Naive B cell (primary cell): Measurements from ENCODE around the gene TMEM95. TPM values are rescaled to one million over a fixed set of nuclear protein-coding genes. Genes with fewer than 3 reads are reported as not detected.

Source experiments
- ATAC-seq, 2 donors: fragments of 150-1000 bp; cut with Tn5 transposase; 2 replicates each; pipeline ENCODE4 v1.10.0; 2021; ENCODE audit warnings: low read depth in 2 of 2, mild to moderate bottlenecking in 2 of 2, moderate library complexity in 2 of 2
- DNase-seq: peaks from one replicate; pipeline ENCODE4 v3.0.0; 2022
- H3K27ac Mint-ChIP-seq, 6 donors: one replicate each; pipeline ENCODE4 v1.8.0; 2020 to 2022; ENCODE audit warnings: mild to moderate bottlenecking in 6 of 6, mixed read lengths in 6 of 6, moderate library complexity in 5 of 6, inconsistent platforms in 2 of 6
- H3K27me3 Mint-ChIP-seq, 3 donors: one replicate each; pipeline ENCODE4 v1.8.0; 2021 to 2022; ENCODE audit warnings: mixed read lengths in 3 of 3, mild to moderate bottlenecking in 1 of 3
- H3K36me3 Mint-ChIP-seq, 2 donors: one replicate each; pipeline ENCODE4 v1.8.0; 2020 to 2022; ENCODE audit warnings: mixed read lengths in 2 of 2, inconsistent platforms in 1 of 2, mild to moderate bottlenecking in 1 of 2
- H3K4me1 Mint-ChIP-seq, 3 donors: one replicate each; pipeline ENCODE4 v1.8.0; 2020 to 2022; ENCODE audit warnings: mixed read lengths in 3 of 3, inconsistent platforms in 1 of 3, mild to moderate bottlenecking in 1 of 3, moderate library complexity in 1 of 3
- H3K4me3 Mint-ChIP-seq, 8 donors: one replicate each; pipeline ENCODE4 v1.8.0; 2020 to 2022; ENCODE audit warnings: mild to moderate bottlenecking in 8 of 8, mixed read lengths in 8 of 8, moderate library complexity in 8 of 8, inconsistent platforms in 2 of 8
- H3K9me3 Mint-ChIP-seq, 7 donors: one replicate each; pipeline ENCODE4 v1.8.0; 2020 to 2022; ENCODE audit warnings: mixed read lengths in 7 of 7, mild to moderate bottlenecking in 5 of 7, inconsistent platforms in 2 of 7, moderate library complexity in 1 of 7
- polyA plus RNA-seq, 6 donors: library from polyadenylated mRNA; unstranded; fragments of 300-500 nt; fragmentation: Illumina TruSeq; gene quantifications; one replicate each; pipeline ENCODE4 v1.2.3, GENCODE V29; 2021; ENCODE audit warnings: low read depth in 6 of 6

TMEM95 gene
- polyA plus RNA-seq, 6 donors from 2014 or later: not detected

DNA sequence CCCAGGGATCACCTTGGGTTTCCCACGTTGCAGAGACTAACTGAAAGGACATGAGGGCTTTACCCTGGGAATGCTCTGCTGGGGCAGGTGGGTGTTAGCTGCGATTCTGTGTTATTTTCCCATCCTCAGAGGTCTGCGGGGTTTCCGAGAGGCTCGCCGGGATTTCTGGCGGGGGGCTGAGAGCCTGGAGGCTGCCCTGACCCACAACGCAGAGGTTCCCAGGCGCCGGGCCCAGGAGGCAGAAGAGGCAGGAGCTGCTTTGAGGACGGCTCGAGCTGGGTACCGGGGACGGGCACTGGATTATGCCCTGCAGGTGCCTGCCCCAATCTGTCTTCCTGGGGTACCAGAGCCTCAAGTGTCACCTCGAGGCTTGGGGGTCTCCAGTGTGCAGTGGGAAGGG, 11.7 kb upstream of the TMEM95 start:
- no peak for ATAC-seq
- Mint-ChIP-seq H3K36me3 (peaks cover 0 to 23% of the 10 kb centered on the region in 2 donors), H3K4me1 (peaks cover 17 to 19% (median 18%) of the 10 kb centered on the region in 3 donors), H3K9me3 (no peaks in the 10 kb centered on the region), H3K4me3 (no peak overlapping the region), H3K27me3 (no peaks in the 10 kb centered on the region), H3K27ac (no peak overlapping the region)
- DNase-seq: no peak

GRCh38 chr17:7346761-7347614, 8.0 kb upstream of the TMEM95 start:
- ATAC-seq (no peak), DNase-seq (no peak)
- Mint-ChIP-seq H3K4me3 (no peak overlapping the region), H3K9me3 (no peaks in the 10 kb centered on the region), H3K36me3 (peaks cover 0 to 7% of the 10 kb centered on the region in 2 donors), H3K4me1 (peaks cover 14 to 34% (median 23%) of the 10 kb centered on the region in 3 donors), H3K27me3 (no peaks in the 10 kb centered on the region), H3K27ac (peak overlapping the region in 3 of 6 donors; percentile 18 to 57 (median 29))

GRCh38 chr17:7347630-7348477, 7.1 kb upstream of the TMEM95 start:
- peak overlapping the region in 1 of 6 donors; percentile 57 for H3K27ac Mint-ChIP-seq
- no peak for ATAC-seq
- no peak for DNase-seq
- no peak overlapping the region for H3K4me3 Mint-ChIP-seq
- no peaks in the 10 kb centered on the region for H3K27me3 Mint-ChIP-seq
- H3K9me3 Mint-ChIP-seq: no peaks in the 10 kb centered on the region
- H3K4me1 Mint-ChIP-seq: peaks cover 20 to 41% (median 29%) of the 10 kb centered on the region in 3 donors
- H3K36me3 Mint-ChIP-seq: peaks cover 0 to 7% of the 10 kb centered on the region in 2 donors

GRCh38 chr17:7348478-7349242, 6.3 kb upstream of the TMEM95 start:
- no peak for ATAC-seq
- DNase-seq: no peak
- peak overlapping the region in 2 of 8 donors; percentile 30 to 91 for H3K4me3 Mint-ChIP-seq
- H3K27ac Mint-ChIP-seq: peak overlapping the region in 2 of 6 donors; percentile 28 to 64
- H3K27me3 Mint-ChIP-seq: no peaks in the 10 kb centered on the region
- peaks cover 22 to 45% (median 35%) of the 10 kb centered on the region in 3 donors for H3K4me1 Mint-ChIP-seq
- no peaks in the 10 kb centered on the region for H3K9me3 Mint-ChIP-seq
- H3K36me3 Mint-ChIP-seq: peaks cover 0 to 7% of the 10 kb centered on the region in 2 donors

DNA sequence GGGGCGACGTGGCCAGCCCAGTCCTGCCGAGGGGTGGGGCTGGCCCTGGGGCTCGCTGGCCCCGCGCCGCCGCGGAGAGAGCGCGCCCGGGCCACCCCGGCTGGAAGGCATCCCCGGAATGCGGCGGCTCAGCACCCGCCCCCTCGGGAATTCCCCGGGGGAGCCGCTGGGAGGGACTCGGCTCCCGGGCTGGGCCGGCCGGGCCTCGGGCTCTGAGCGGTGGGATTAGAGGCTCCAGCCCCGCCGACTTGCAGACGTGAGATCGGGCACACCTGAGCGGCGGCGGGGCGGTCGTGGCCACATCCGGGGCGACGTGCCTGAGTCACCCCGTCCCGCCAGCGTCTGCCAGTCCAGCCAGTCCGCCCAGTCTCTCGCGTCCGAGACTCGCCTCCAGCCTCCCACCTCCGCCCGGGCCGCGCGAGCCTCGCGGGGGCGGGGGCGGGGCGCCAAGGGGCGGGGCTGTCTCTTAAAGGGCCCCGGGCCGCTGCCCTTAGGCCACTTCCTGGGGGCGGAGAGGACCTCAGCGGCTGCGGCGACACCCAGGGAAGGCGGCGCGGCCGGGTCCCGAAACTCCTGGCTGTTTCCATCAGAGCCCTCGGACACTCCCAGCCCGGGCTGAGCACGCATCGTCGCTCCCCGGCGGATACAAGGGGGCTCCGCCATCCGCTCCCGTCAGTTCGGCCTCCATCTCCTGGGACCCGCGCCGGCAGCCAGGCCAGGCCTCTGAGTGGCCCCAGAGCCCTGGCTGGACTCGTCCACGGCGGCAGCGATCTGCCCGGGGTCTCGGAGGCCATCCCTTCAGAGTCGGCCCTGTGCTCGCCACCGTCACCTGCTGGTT, 3.1 kb upstream of the TMEM95 start, which contains the start of gene KCTD11:
Gene KCTD11, plus strand, starts transcription at position 498 of the 838 bp plus-strand sequence.
- Mint-ChIP-seq H3K4me1 (peaks cover 36 to 53% (median 46%) of the 10 kb centered on the region in 3 donors), H3K27ac (peak within 1 kb of the TSS in 5 of 6 donors; percentile 80 to 97 (median 93)), H3K4me3 (peak within 1 kb of the TSS; percentile 86 to 94 (median 92)), H3K9me3 (no peaks in the 10 kb centered on the region), H3K36me3 (no peaks in the 10 kb centered on the region), H3K27me3 (no peaks in the 10 kb centered on the region)
- ATAC-seq (peak; percentile 47 to 59), DNase-seq (peak; percentile 71)

GRCh38 chr17:7352503-7352889, 2.5 kb upstream of the TMEM95 start:
- H3K27me3 Mint-ChIP-seq: no peaks in the 10 kb centered on the region
- H3K9me3 Mint-ChIP-seq: no peaks in the 10 kb centered on the region
- ATAC-seq (no peak), DNase-seq (no peak)
- peaks cover 36 to 53% (median 43%) of the 10 kb centered on the region in 3 donors for H3K4me1 Mint-ChIP-seq
- peak overlapping the region; percentile 86 to 94 (median 92) for H3K4me3 Mint-ChIP-seq
- H3K27ac Mint-ChIP-seq: peak overlapping the region in 5 of 6 donors; percentile 80 to 97 (median 90)
- no peaks in the 10 kb centered on the region for H3K36me3 Mint-ChIP-seq

- Mint-ChIP-seq H3K36me3 (no peaks in the 10 kb centered on the region), H3K4me1 (peaks cover 36 to 53% (median 43%) of the 10 kb centered on the region in 3 donors)
- DNase-seq: no peak
Observed at GRCh38 chr17:7352910-7353635, 1.9 kb upstream of the TMEM95 start.

DNA sequence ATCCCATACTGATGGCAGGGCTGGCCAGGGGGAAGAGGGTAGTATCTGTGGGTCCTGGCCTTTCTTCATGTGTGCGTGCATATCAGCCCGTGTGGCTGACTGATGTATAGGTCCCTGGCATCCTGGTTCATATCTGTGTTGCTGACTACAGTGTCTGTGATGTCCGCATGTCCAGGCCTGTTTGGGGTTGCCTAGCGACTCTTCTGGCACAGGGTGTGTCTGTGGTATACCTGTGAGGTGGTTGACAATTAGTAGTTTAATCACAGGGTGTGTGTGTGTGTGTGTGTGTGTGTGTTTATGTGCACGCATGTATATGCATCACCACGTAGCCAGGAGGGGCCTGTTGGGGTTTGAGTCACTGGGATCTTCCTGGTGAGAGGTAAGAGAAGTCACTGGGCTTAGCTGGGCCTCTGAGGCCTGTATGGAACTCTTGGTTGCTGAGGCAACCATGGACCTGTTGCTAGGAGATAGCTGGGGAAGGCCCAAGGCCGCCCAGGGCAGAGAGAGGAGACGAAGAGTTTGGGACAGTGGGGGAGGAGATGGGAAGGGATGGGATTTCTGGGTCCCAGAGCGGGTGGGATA, 603 bp upstream of the TMEM95 start:
- H3K27ac Mint-ChIP-seq: peak overlapping the region in 2 of 6 donors; percentile 79 to 87
- H3K4me3 Mint-ChIP-seq: peak overlapping the region in 2 of 8 donors; percentile 54 to 91
- H3K36me3 Mint-ChIP-seq: no peaks in the 10 kb centered on the region
- H3K27me3 Mint-ChIP-seq: peaks cover 0 to 3% (median 3%) of the 10 kb centered on the region in 3 donors
- H3K4me1 Mint-ChIP-seq: peaks cover 36 to 47% (median 39%) of the 10 kb centered on the region in 3 donors
- ATAC-seq (no peak), DNase-seq (no peak)
- no peaks in the 10 kb centered on the region for H3K9me3 Mint-ChIP-seq

More at GRCh38 chr17:7352910-7353635, 1.9 kb upstream of the TMEM95 start:
- no peak for ATAC-seq
- Mint-ChIP-seq H3K27me3 (no peaks in the 10 kb centered on the region), H3K4me3 (peak overlapping the region; percentile 86 to 94 (median 92)), H3K9me3 (no peaks in the 10 kb centered on the region), H3K27ac (peak overlapping the region in 5 of 6 donors; percentile 80 to 97 (median 90))

DNA sequence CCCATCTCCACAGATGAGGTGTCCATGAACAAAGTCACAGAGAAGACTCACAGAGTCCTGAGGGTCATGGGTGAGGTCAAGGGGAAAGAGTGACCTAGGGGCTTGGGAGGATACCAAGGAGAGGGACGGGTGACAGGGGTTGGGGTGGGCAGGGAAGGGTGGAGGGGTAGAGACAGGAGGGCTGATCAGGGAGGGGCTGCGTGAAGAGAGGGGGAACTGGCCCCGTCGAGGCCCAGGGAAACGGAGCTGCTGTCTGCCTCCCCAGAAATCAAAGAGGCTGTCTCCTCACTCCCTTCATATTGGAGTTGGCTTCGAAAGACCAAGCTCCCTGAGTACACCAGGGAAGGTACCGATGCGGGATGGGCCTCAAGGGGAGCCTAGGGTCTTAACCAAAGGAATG, 617 bp downstream of the TMEM95 start:
- no peak for ATAC-seq
- Mint-ChIP-seq H3K27ac (peak overlapping the region in 2 of 6 donors; percentile 26 to 56), H3K4me3 (peak overlapping the region in 1 of 8 donors; percentile 61), H3K27me3 (peaks cover 0 to 8% (median 3%) of the 10 kb centered on the region in 3 donors), H3K9me3 (no peaks in the 10 kb centered on the region), H3K36me3 (no peaks in the 10 kb centered on the region), H3K4me1 (peaks cover 32 to 36% (median 32%) of the 10 kb centered on the region in 3 donors)
- no peak for DNase-seq

DNA sequence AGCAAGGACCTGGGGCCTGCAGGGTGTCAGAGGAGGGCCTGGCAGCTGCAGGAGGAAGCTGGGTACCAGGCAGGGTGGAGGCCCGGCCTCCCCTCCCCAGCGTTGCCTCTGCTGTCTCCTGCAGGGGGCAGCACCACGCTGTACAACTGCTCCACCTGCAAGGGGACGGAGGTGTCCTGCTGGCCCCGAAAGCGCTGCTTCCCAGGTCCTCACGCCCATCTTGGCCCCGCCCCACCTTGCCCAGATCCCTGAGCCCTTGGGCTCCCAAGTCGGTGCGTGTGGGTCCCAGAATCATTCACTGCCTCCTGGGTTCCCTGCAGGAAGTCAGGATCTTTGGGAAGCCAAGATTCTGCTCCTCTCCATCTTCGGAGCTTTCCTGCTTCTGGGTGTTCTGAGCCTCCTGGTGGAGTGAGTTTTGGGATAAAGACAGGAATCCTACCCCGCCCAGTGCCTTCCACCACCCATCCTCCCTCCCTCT, 1.2 kb downstream of the TMEM95 start:
- Mint-ChIP-seq H3K4me3 (peak overlapping the region in 2 of 8 donors; percentile 32 to 61), H3K27me3 (peaks cover 0 to 8% (median 3%) of the 10 kb centered on the region in 3 donors), H3K9me3 (no peaks in the 10 kb centered on the region), H3K36me3 (no peaks in the 10 kb centered on the region), H3K4me1 (peaks cover 28 to 34% (median 31%) of the 10 kb centered on the region in 3 donors), H3K27ac (peak overlapping the region in 2 of 6 donors; percentile 26 to 81)
- peak; percentile 82 for DNase-seq
- peak; percentile 64 to 75 for ATAC-seq

DNA sequence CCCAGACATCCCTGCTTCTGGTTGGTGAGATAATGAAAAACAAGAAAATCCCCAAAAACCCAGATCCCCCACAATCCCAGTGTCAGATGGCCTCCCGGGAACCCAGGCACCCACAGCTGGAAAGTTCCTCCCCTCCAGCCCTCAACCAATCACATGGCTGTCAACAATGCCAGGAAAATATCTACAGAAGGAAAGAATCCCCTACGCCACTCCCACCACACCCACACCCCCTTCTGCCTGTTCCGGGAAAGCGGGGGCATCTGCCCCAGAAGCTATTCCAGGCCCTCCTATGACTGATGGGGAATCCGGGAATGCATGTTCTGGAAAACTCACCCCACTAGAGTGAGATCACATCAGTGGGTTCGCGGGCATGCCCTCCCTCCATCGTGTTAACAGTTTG, 1.8 kb downstream of the TMEM95 start:
- Mint-ChIP-seq H3K4me3 (peak overlapping the region in 1 of 8 donors; percentile 54), H3K4me1 (peaks cover 26 to 30% (median 27%) of the 10 kb centered on the region in 3 donors), H3K9me3 (no peaks in the 10 kb centered on the region), H3K27ac (peak overlapping the region in 1 of 6 donors; percentile 47), H3K27me3 (peaks cover 0 to 14% (median 3%) of the 10 kb centered on the region in 3 donors), H3K36me3 (no peaks in the 10 kb centered on the region)
- DNase-seq (no peak), ATAC-seq (no peak)
